ENCODE data around the gene NHS. TPM values are rescaled to one million over a fixed set of nuclear protein-coding genes. Genes with fewer than 3 reads are reported as not detected.

The NHS gene
- total RNA-seq, 1 donor from 2014 or later, result 5.6 TPM

DNA sequence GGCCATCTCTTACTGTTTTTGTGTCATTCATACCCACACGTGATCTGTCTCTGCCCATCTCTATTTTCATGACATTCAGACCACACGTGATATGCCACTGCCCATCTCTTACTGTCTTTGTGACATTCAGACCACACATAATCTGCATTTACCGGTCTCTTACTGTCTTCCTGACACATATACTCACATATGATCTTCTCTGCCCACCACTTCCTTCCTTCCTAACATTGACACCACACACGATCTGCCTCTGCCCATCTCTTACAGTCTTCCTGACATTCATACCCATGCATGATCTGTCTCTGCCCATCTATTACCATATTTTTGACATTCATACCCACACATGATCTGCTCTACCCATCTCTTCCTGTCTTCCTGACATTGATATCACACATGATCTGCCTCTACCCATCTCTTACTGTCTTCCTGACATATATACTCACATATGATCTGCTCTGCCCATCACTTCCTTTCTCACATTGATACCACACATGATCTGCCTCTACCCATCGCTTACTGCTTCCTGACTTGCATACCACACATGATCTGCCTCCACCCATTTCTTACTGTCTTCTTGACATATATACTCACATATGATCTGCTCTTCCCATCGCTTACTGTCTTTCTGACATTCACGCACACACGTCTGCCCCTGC is 398.3 kb downstream of the NHS start:
- DNase-seq (ENCODE audit: low spot score), result no peak

DNA sequence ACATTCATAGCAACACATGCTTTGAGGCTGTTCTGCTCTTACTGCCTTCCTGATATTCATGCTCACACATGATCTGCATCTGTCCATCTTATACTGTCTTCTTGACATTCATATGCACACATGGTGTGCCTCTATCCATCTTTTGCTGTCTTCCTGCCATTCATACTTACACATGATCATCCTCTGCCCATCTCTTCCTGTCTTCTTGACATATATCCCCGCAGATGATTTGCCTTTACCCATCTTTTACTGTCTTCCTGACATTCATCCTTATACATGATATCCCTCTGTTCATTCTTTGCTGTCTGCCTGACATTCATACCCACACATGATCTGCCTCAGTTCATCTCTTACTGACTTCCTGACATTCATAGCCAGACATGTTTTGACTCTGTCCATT is 399.1 kb downstream of the NHS start:
- no peak for DNase-seq (ENCODE audit: low spot score)

DNA sequence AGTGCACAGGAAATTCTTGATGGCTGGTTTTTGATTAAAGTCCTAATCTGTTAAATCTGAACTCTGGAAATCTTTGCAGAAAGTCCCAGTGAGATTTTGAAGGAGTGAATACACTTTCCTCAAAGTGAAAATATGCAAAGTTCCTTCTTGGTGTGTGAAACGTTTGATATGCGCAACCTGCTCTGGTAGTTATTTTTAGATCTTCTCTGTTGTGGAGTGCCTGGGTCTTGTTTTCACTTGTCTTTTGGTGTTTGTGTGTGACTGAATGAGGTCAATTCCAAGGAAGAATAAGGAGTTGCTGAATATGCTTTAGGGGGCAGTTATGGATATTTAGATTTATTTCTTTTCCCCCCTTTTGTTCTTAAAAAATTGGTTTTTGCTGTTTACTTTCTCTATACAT is 404.0 kb downstream of the NHS start:
- no peak for DNase-seq (ENCODE audit: low spot score)

DNA sequence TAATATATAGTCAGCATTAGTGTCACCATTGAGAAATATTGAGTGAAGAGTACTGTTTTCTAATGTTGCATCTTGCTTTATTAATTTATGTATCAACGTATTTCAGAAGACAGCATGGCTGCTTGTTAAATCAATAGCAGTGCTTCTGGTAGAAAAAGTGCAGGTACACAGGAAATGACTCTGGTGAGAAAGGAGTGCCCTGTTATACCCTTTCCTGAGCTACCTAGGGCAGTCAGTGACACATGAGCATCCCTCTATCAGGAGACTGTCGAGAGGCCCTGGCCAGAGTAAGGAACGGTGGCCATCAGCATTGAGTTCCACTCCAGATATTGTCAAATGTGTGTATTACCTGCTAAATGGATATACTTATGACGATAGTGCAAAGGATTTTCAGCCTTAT is 404.4 kb downstream of the NHS start:
- no peak for DNase-seq (ENCODE audit: low spot score)
